ENCODE measurements around the gene COG2.
A peak's percentile ranks its signal among the peaks of the same experiment; 100 is the strongest.
"Not testable (repeated sequence)": the region's sequence is repeated elsewhere in the genome, so short reads cannot be mapped to it uniquely, and the experiment has no call there.

The COG2 gene

GRCh38 chr1:230626232-230626631 lies 16.0 kb upstream of the COG2 start:
- DNase-seq = no peak

GRCh38 chr1:230627767-230628166 lies 14.5 kb upstream of the COG2 start:
- no peak for DNase-seq

GRCh38 chr1:230629511-230629910 lies 12.8 kb upstream of the COG2 start:
- no peak for DNase-seq

- DNase-seq = no peak
These were observed 10.8 kb upstream of the COG2 start for GRCh38 chr1:230631477-230631876.

GRCh38 chr1:230632273-230632873 lies 9.9 kb upstream of the COG2 start:
- DNase-seq = no peak

GRCh38 chr1:230633469-230633868 lies 8.8 kb upstream of the COG2 start:
- no peak for DNase-seq

GRCh38 chr1:230634384-230634783 lies 7.9 kb upstream of the COG2 start:
- no peak for DNase-seq

- DNase-seq = no peak
These were observed 5.6 kb upstream of the COG2 start for GRCh38 chr1:230636575-230637148.

GRCh38 chr1:230639714-230640209 lies 2.5 kb upstream of the COG2 start:
- no peak for DNase-seq

GRCh38 chr1:230641346-230641745 lies 935 bp upstream of the COG2 start:
- no peak for DNase-seq

GRCh38 chr1:230641900-230642262 lies 400 bp upstream of the COG2 start:
- DNase-seq = no peak

GRCh38 chr1:230643908-230644307 lies 1.6 kb downstream of the COG2 start:
- DNase-seq = no peak

GRCh38 chr1:230646710-230647302 lies 4.5 kb downstream of the COG2 start:
- DNase-seq = no peak

- DNase-seq = peak; percentile 31
These were observed 5.0 kb downstream of the COG2 start for GRCh38 chr1:230647321-230647720.

GRCh38 chr1:230648114-230648513 lies 5.8 kb downstream of the COG2 start:
- DNase-seq = no peak

- DNase-seq = no peak
These were observed 8.0 kb downstream of the COG2 start for GRCh38 chr1:230650300-230650699.

GRCh38 chr1:230651235-230651634 lies 9.0 kb downstream of the COG2 start:
- DNase-seq = no peak

- not testable (repeated sequence) for DNase-seq
These were observed 14.4 kb downstream of the COG2 start for GRCh38 chr1:230656719-230657118.

GRCh38 chr1:230658103-230658502 lies 15.8 kb downstream of the COG2 start:
- DNase-seq = not testable (repeated sequence)

- no peak for DNase-seq
These were observed 16.4 kb downstream of the COG2 start for GRCh38 chr1:230658691-230659090.

- no peak for DNase-seq
These were observed 19.7 kb downstream of the COG2 start for GRCh38 chr1:230661976-230662375.

GRCh38 chr1:230668227-230668626 lies 25.9 kb downstream of the COG2 start:
- no peak for DNase-seq

GRCh38 chr1:230669543-230669942 lies 27.3 kb downstream of the COG2 start:
- no peak for DNase-seq

- DNase-seq = no peak
These were observed 32.3 kb downstream of the COG2 start for GRCh38 chr1:230674581-230674980.

- no peak for DNase-seq
These were observed 34.9 kb downstream of the COG2 start for GRCh38 chr1:230677200-230677599.
